ENCODE results near the gene TAF6L. TPM values are rescaled to one million over a fixed set of nuclear protein-coding genes. Genes with fewer than 3 reads are reported as not detected.
"Not testable (repeated sequence)": the region's sequence is repeated elsewhere in the genome, so short reads cannot be mapped to it uniquely, and the experiment has no call there.

TAF6L gene, protein sequence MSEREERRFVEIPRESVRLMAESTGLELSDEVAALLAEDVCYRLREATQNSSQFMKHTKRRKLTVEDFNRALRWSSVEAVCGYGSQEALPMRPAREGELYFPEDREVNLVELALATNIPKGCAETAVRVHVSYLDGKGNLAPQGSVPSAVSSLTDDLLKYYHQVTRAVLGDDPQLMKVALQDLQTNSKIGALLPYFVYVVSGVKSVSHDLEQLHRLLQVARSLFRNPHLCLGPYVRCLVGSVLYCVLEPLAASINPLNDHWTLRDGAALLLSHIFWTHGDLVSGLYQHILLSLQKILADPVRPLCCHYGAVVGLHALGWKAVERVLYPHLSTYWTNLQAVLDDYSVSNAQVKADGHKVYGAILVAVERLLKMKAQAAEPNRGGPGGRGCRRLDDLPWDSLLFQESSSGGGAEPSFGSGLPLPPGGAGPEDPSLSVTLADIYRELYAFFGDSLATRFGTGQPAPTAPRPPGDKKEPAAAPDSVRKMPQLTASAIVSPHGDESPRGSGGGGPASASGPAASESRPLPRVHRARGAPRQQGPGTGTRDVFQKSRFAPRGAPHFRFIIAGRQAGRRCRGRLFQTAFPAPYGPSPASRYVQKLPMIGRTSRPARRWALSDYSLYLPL
- total RNA-seq: 10 to 100 TPM; 13.6 to 15.5 TPM

DNA sequence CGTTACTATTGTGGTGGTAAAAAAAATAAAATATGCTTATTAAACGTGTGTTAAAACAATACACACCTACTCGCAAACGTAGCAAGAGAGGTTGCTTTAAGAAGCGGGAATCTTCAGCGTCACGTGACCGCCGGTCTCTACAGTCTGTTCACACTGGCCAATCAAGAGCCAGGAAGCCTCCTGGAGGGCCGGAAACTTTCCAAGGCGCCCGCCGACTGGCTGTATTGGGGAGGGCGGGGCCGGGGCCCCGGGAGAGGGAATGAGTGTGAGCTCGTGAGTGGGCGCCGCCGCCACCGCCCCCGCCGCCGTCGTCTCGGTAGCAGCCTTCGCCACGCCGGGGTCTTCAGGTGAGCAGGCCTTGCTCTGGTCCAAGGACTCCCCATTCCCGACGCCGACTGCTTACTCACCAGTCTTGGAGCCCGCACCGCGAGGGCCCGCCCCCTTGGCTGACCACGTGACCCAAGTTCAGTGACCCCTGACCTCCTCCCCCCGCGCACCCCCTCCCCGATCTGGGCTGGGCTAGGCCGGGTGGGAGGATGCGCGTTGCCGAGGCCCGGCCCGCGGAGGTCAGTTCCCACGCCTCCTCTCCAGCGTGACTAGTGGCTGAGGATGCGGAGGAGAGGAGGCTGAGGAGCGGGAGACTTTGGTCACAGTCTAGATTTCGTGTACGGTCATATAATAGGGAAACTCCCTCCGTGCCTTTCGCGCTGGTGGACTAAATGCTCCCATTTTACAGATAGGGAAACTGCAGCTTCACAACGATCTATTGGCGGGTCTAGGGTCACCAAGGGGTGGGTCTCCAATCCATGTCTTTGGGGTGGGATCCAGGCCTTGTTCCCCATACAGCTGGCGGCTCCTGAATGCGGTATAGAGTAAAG is at the start of gene TAF6L:
Gene TAF6L, plus strand, starts transcription at position 253 of the 878 bp plus-strand sequence. CDS start 4,388 bp downstream, outside the sequence.
- peak; percentile 89 to 91 for ATAC-seq (replicated peaks in 1 of 2)
- Mint-ChIP-seq H3K4me3 (peak within 1 kb of the TSS; percentile 85 to 92), H3K4me1 (ENCODE audit: low read depth) (peaks cover 34% of the 10 kb centered on the region), H3K36me3 (ENCODE audit: insufficient read depth in 2 of 2) (peaks cover 0 to 7% of the 10 kb centered on the region in 2 donors), H3K27me3 (ENCODE audit: low read depth) (no peaks in the 10 kb centered on the region), H3K27ac (peak within 1 kb of the TSS; percentile 92), H3K9me3 (no peaks in the 10 kb centered on the region)
- DNase-seq: peak; percentile 94

DNA sequence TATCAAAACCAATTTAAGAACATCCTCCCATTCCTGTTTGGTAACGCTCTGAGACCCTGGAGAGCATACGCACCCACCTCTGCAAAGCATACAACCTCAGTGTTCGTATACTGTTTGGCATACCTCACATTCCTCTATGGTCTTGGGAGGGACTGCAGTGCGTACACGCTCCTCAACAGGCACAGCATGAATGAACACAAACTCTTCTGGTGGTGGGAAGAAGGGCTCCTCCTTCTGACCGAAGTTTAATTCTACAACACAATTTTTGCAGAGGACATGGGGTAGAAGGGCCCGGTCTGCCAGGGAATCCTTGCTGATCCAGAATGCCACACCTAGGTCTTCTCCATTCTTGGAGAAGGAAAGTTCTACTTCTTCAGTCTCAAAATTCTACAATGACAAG is 49.2 kb upstream of the TAF6L start:
- Mint-ChIP-seq H3K36me3 (ENCODE audit: insufficient read depth in 2 of 2) (peaks cover 35 to 59% of the 10 kb centered on the region in 2 donors), H3K27me3 (ENCODE audit: low read depth) (no peaks in the 10 kb centered on the region), H3K4me1 (ENCODE audit: low read depth) (peaks cover 64% of the 10 kb centered on the region), H3K27ac (peak overlapping the region; percentile 80), H3K4me3 (no peak overlapping the region), H3K9me3 (no peaks in the 10 kb centered on the region)
- DNase-seq (no peak), ATAC-seq (replicated peaks in 1 of 2) (no peak)

DNA sequence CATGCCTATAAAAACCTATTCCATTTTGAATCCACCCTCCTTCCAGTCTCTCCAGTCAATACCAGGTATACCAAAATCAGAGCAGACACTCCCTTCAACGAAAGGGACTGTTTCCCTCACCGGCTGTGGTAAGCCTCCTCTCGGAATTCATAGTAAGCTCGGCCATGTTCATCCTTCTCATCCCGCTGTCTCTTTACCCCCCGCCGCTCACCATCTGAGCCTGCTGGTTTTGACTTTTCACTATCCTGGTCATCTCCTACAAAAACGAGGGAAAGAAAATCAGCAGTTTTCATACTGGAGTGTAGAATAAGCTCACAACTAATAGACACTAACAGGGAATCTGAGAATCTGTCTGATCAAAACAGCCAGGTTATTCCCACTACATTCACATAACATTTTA is 47.0 kb upstream of the TAF6L start:
- DNase-seq (no peak), ATAC-seq (replicated peaks in 1 of 2) (no peak)
- peaks cover 55% of the 10 kb centered on the region for H3K4me1 Mint-ChIP-seq (ENCODE audit: low read depth)
- no peaks in the 10 kb centered on the region for H3K27me3 Mint-ChIP-seq (ENCODE audit: low read depth)
- peaks cover 40 to 51% of the 10 kb centered on the region in 2 donors for H3K36me3 Mint-ChIP-seq (ENCODE audit: insufficient read depth in 2 of 2)
- peak overlapping the region; percentile 96 to 98 for H3K4me3 Mint-ChIP-seq
- no peaks in the 10 kb centered on the region for H3K9me3 Mint-ChIP-seq
- peak overlapping the region; percentile 97 for H3K27ac Mint-ChIP-seq

DNA sequence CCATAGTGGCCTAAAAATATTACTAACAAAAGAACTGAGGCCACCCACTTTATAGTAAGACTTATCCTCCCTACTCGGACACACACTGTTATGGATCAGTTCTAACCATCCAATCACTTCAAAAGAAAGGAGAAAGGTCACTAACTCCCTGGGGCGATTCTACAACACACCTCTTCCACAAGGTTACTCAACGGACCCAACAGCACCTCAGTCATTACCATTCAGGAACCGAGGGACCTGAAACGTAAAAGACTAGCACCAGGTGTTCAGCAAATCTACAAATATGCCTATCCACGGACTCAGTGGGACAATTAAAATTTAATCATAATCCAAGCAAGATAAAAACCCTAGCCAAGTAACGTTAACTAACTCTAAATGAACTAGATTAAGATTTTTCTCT is 45.5 kb upstream of the TAF6L start:
- no peak for ATAC-seq (replicated peaks in 1 of 2)
- Mint-ChIP-seq H3K27ac (peak overlapping the region; percentile 97), H3K36me3 (ENCODE audit: insufficient read depth in 2 of 2) (peaks cover 34 to 42% of the 10 kb centered on the region in 2 donors), H3K27me3 (ENCODE audit: low read depth) (no peaks in the 10 kb centered on the region), H3K4me1 (ENCODE audit: low read depth) (peaks cover 54% of the 10 kb centered on the region), H3K4me3 (peak overlapping the region; percentile 96 to 98), H3K9me3 (no peaks in the 10 kb centered on the region)
- DNase-seq: no peak

DNA sequence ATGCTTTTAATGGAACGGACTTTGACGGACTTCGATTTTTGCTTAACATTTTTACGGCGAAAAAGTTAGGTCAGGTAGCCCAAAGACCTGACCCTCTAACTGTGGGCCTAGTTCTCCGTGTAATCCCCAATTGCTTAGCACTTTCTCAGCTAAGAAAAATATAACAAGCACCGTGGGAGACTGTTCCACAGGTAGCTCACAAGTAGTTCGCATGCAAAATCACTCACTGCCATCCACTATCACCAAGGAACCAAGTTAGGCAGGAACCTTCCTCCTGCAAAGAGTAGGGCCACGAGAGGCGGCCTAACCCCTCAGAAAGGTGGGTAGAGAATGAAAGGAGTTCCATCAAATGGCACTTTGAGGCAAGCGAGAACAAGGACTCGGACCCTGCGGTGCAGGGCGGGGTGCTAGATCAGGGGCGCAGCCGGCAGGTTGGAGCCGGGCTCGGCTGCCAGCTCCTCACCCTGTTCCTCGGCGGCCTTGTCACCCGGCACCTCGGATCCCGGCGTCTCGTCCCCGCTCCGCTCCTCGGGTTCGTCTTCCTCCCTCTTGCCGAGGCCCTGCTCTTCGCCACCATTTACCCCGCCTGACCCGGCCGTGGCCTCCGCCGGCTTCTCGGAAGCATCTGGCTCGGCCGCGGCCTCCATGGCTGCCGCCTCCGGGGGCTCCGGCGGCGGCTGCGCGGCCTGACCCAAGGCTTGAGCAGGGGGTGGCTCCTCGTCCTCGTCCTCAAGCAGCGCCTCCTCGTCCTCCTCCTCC is 44.9 kb upstream of the TAF6L start:
- Mint-ChIP-seq H3K4me1 (ENCODE audit: low read depth) (peaks cover 52% of the 10 kb centered on the region), H3K27ac (peak overlapping the region; percentile 97), H3K27me3 (ENCODE audit: low read depth) (no peaks in the 10 kb centered on the region), H3K4me3 (peak overlapping the region; percentile 96 to 98), H3K36me3 (ENCODE audit: insufficient read depth in 2 of 2) (peaks cover 34 to 38% of the 10 kb centered on the region in 2 donors), H3K9me3 (no peaks in the 10 kb centered on the region)
- no peak for DNase-seq
- no peak for ATAC-seq (replicated peaks in 1 of 2)

DNA sequence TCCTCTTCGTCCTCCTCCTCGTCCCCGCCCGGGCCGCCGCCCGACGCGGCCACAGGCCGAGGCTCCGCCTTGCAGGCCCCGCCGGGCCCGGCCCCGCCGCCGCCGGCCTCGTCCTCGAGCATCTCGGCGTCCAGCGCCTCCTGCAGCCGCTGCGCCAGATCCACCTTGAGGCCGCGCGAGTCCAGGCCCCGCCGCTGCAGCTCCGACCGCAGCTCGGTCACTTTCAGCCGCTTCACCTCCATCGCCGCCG is 44.4 kb upstream of the TAF6L start:
- H3K27me3 Mint-ChIP-seq (ENCODE audit: low read depth): no peaks in the 10 kb centered on the region
- no peaks in the 10 kb centered on the region for H3K9me3 Mint-ChIP-seq
- DNase-seq (no peak), ATAC-seq (replicated peaks in 1 of 2) (no peak)
- peak overlapping the region; percentile 84 for H3K27ac Mint-ChIP-seq
- peaks cover 31 to 33% of the 10 kb centered on the region in 2 donors for H3K36me3 Mint-ChIP-seq (ENCODE audit: insufficient read depth in 2 of 2)
- peak overlapping the region; percentile 96 to 98 for H3K4me3 Mint-ChIP-seq
- peaks cover 51% of the 10 kb centered on the region for H3K4me1 Mint-ChIP-seq (ENCODE audit: low read depth)

DNA sequence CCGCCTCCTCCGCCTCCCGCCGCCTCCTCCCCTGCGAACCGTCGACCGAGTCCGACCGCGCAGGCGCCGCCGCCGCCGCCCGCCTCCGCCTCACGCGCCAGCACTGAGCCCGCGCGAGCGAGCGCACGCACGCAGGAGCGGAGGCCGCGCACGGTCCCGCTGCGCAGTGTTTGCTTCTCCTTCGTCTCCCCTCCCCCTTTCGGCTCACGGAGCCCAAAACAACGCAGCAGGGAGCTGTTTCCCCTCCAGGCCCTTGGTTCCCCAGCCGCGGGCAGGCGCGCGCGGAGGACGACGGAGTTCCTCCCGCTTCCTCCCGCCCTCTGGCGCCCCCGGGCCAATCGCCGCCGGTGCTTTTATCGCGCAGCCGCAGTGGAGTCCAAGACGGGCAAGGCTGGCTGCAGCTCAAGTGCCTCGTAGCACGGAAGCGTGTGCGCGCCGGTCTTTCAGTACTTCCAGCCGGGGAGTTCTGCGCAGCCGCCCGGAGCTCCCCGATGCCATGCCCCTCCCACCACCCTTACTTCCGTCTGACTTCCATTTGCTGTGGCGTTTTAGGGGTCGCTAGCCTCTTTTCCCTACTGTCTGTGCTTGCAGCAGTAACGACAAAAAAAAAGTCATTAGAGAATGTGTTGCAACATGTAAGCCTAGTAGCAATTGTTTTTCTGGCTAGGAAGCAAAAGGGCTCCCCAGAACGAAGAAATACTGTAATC is 43.9 kb upstream of the TAF6L start, which contains the start of gene HNRNPUL2:
Gene HNRNPUL2, minus strand, starts transcription at position 293 of the 707 bp plus-strand sequence. CDS start 301 bp downstream, outside the sequence.
- H3K27ac Mint-ChIP-seq: peak within 1 kb of the TSS; percentile 97
- peaks cover 26 to 29% of the 10 kb centered on the region in 2 donors for H3K36me3 Mint-ChIP-seq (ENCODE audit: insufficient read depth in 2 of 2)
- H3K27me3 Mint-ChIP-seq (ENCODE audit: low read depth): no peaks in the 10 kb centered on the region
- peak; percentile 85 to 87 for ATAC-seq (replicated peaks in 1 of 2)
- peak within 1 kb of the TSS; percentile 96 to 98 for H3K4me3 Mint-ChIP-seq
- DNase-seq: peak; percentile 99
- no peaks in the 10 kb centered on the region for H3K9me3 Mint-ChIP-seq
- peaks cover 48% of the 10 kb centered on the region for H3K4me1 Mint-ChIP-seq (ENCODE audit: low read depth)

DNA sequence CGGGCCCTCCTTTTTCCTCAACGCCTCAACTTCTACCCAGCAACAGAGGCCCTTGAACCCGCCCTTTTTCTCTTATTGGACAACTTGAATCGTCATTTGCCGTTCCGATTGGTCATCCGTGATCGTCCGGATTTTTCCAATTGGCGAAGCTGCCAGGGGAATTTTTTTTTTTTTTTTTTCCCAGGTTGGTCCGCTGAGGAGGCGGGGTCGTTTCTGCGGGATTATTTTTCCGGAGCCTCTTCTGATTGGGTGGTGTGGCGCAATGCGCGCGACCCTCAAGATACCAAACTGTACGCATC is 43.4 kb upstream of the TAF6L start:
- Mint-ChIP-seq H3K4me3 (peak overlapping the region; percentile 96 to 98), H3K36me3 (ENCODE audit: insufficient read depth in 2 of 2) (peaks cover 23 to 24% of the 10 kb centered on the region in 2 donors), H3K27ac (peak overlapping the region; percentile 84), H3K4me1 (ENCODE audit: low read depth) (peaks cover 53% of the 10 kb centered on the region), H3K27me3 (ENCODE audit: low read depth) (no peaks in the 10 kb centered on the region), H3K9me3 (no peaks in the 10 kb centered on the region)
- peak; percentile 62 to 64 for ATAC-seq (replicated peaks in 1 of 2)
- DNase-seq: peak; percentile 84 to 90

DNA sequence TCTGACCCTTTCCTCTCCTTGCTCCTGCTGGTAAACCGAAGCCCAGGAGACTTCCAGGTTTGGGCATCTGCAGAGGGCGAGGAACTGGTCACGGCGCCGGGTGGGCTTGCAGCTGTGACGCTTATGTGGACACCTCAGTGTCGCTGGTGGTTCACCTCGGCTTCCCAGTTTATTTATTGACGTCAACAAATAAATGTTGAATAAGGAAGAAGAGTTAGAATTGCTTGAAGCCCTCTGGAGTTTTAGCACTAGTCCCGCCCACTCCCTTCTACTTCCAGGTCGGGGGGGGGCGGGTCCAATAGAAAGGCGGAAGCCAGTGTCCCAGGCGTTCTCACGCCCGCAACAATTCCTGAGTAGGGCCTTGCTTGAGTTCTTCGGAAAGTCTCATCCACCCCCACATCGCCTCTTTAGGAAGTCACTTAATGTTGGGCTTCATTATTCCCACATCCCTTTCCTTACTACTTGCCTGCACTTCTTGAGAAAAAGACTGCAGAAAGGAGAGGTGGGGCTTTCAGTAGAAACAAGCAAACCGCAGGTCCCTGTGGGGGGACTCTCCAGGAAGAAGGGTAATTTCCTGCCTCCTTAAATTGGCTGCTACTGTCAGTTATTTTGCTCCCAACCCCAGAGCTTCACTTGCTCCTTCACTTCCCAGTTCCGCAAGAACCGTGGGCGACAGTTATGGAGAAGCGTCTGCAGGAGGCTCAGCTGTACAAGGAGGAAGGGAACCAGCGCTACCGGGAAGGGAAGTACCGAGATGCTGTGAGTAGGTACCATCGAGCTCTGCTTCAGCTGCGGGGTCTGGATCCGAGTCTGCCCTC is 42.8 kb upstream of the TAF6L start, which contains the start of gene TTC9C:
Gene TTC9C, plus strand, starts transcription at position 316 of the 818 bp plus-strand sequence. Its CDS starts 363 bp downstream, at position 679.
- Mint-ChIP-seq H3K9me3 (no peaks in the 10 kb centered on the region), H3K27ac (peak within 1 kb of the TSS; percentile 84), H3K36me3 (ENCODE audit: insufficient read depth in 2 of 2) (peaks cover 24 to 29% of the 10 kb centered on the region in 2 donors), H3K4me3 (peak within 1 kb of the TSS; percentile 96 to 98), H3K4me1 (ENCODE audit: low read depth) (peaks cover 54% of the 10 kb centered on the region), H3K27me3 (ENCODE audit: low read depth) (no peaks in the 10 kb centered on the region)
- peak; percentile 84 for DNase-seq
- ATAC-seq (replicated peaks in 1 of 2): peak; percentile 31 to 37

DNA sequence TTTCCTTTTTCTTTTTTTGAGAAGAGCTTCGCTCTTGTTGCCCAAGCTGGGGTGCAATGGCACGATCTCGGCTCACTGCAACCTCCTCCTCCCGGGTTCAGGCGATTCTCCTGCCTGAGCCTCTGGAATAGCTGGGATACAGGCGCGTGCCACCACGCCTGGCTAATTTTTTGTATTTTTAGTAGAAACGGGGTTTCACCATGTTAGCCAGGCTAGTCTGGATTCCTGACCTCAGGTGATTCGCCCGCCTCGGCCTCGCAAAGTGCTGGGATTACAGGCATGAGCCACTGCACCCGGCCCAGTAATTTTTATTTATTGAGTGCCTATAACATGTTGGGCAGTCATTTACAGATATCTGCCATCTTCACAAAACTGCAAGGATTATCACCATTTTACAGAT is 41.1 kb upstream of the TAF6L start:
- H3K27ac Mint-ChIP-seq: peak overlapping the region; percentile 80
- peak overlapping the region; percentile 88 to 96 for H3K4me3 Mint-ChIP-seq
- not testable (repeated sequence) for H3K27me3 Mint-ChIP-seq (ENCODE audit: low read depth); DNase-seq; H3K9me3 Mint-ChIP-seq; ATAC-seq (replicated peaks in 1 of 2)
- peaks cover 18 to 19% of the 10 kb centered on the region in 2 donors for H3K36me3 Mint-ChIP-seq (ENCODE audit: insufficient read depth in 2 of 2)
- peaks cover 37% of the 10 kb centered on the region for H3K4me1 Mint-ChIP-seq (ENCODE audit: low read depth)

DNA sequence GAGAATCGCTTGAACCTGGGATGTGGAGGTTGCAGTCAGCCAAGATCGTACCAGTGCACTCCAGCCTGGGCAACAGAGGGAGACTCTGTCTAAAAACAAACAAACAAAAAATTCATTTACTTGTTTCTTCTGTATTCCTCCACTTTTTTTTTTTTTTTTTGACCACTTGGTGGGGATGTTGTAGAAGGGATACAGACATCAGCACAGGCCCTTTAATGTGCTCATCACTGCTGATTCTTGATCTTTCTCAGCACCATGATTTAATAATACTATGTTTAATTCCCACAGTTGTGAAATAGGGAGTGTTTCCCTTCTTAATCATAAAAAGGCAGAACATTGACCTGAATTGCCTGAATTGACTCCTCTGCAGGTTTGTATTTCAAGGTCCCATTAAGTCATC is 38.4 kb upstream of the TAF6L start:
- H3K27me3 Mint-ChIP-seq (ENCODE audit: low read depth): no peaks in the 10 kb centered on the region
- no peak overlapping the region for H3K4me3 Mint-ChIP-seq
- peak overlapping the region; percentile 75 for H3K27ac Mint-ChIP-seq
- ATAC-seq (replicated peaks in 1 of 2) (no peak), DNase-seq (no peak)
- no peaks in the 10 kb centered on the region for H3K9me3 Mint-ChIP-seq
- H3K36me3 Mint-ChIP-seq (ENCODE audit: insufficient read depth in 2 of 2): peaks cover 7 to 12% of the 10 kb centered on the region in 2 donors
- H3K4me1 Mint-ChIP-seq (ENCODE audit: low read depth): peaks cover 30% of the 10 kb centered on the region
